ENCODE data around the gene UBAC1.

- TF ChIP-seq CTCF (IDR thresholded peaks at IDR 0.05; ENCODE audit: poor library complexity) = no peak
- no peak for TF ChIP-seq EZH2 (IDR thresholded peaks at IDR 0.05; ENCODE audit: borderline replicate concordance)
These were observed 8.4 kb downstream of the UBAC1 start for GRCh38 chr9:135952664-135953206.

Measured in hepatocyte (in vitro differentiated cells).